H1 (cell line): ENCODE results near the gene VSIG2. TPM values are rescaled to one million over a fixed set of nuclear protein-coding genes. Genes with fewer than 3 reads are reported as not detected.

Source experiments
- CTCF ChIA-PET: fragments of 300-600 bp; sonication (Branson Sonifier 250); formaldehyde crosslinking; loops from one replicate; lab custom pipeline; 2021; ENCODE audit not compliant: partially characterized antibody; lab: Charles Lee
- POLR2A ChIA-PET: fragments of 300-600 bp; sonication (Branson Sonifier 250); formaldehyde crosslinking; loops from one replicate; lab custom pipeline; 2021; ENCODE audit warnings: inconsistent platforms; ENCODE audit not compliant: partially characterized antibody; lab: Charles Lee
- DNase-seq, 2 experiments: peaks; one replicate each; pipeline versions ENCODE4 v3.0.0 to v3.0.0-alpha.2; 2010 to 2022; ENCODE audit warnings: low spot score in 2 of 2, low read depth in 1 of 2, mixed read lengths in 1 of 2
- FAIRE-seq: peaks from 2 replicates; lab custom pipeline; 2011; peaks lifted over from hg19 to GRCh38; lab: Jason Lieb, UNC
- H2AFZ ChIP-seq: 2 replicates; pipeline ENCODE4 v1.8.1; 2012; ENCODE audit warnings: low read length, inconsistent platforms
- H2AK5ac ChIP-seq: 2 replicates; pipeline ENCODE4 v1.6.1; 2013; ENCODE audit warnings: low read depth, low read length
- H2BK120ac ChIP-seq: replicated peaks from 2 replicates; pipeline ENCODE3; 2013; ENCODE audit warnings: low read depth, low read length, inconsistent platforms
- H2BK12ac ChIP-seq: 2 replicates; pipeline ENCODE4 v1.6.1; 2013; ENCODE audit warnings: low read depth, low read length
- H2BK15ac ChIP-seq: 2 replicates; pipeline ENCODE4 v1.6.1; 2013; ENCODE audit warnings: low read length
- H2BK20ac ChIP-seq: 2 replicates; pipeline ENCODE4 v1.6.1; 2013; ENCODE audit warnings: low read length
- H2BK5ac ChIP-seq: 2 replicates; pipeline ENCODE4 v1.6.1; 2013; ENCODE audit warnings: low read depth, low read length
- H3K14ac ChIP-seq: 2 replicates; pipeline ENCODE4 v1.6.1; 2013; ENCODE audit warnings: inconsistent platforms; ENCODE audit not compliant: insufficient read length
- H3K18ac ChIP-seq: 2 replicates; pipeline ENCODE4 v1.6.1; 2013; ENCODE audit warnings: low read length; ENCODE audit errors: extremely low read depth
- H3K23ac ChIP-seq: 2 replicates; pipeline ENCODE4 v1.6.1; 2013; ENCODE audit warnings: inconsistent platforms; ENCODE audit not compliant: insufficient read length
- H3K23me2 ChIP-seq: 2 replicates; pipeline ENCODE4 v1.6.1; 2013; ENCODE audit warnings: low read depth, low read length
- H3K27ac ChIP-seq: 2 replicates; pipeline ENCODE4 v1.6.1; 2011; ENCODE audit warnings: low read depth, low read length, inconsistent platforms
- H3K27me3 ChIP-seq, 4 experiments: replicated peaks in 1 of 4; 1 replicate in 1 of 4; 2 replicates in 3 of 4; pipeline versions ENCODE4 v1.6.1 to v1.8.1; 2011 to 2013; ENCODE audit warnings: low read length in 3 of 4, mild to moderate bottlenecking in 3 of 4, inconsistent platforms in 2 of 4, mixed read lengths in 2 of 4, moderate library complexity in 1 of 4; ENCODE audit not compliant: control insufficient read depth in 3 of 4, insufficient read depth in 3 of 4; ENCODE audit errors: extremely low read depth in 1 of 4
- H3K36me3 ChIP-seq, 4 experiments: 2 replicates each; pipeline versions ENCODE4 v1.6.1 to v1.8.1; 2011 to 2013; ENCODE audit warnings: mild to moderate bottlenecking in 4 of 4, low read length in 3 of 4, moderate library complexity in 2 of 4, control low read depth in 1 of 4, inconsistent platforms in 1 of 4; ENCODE audit not compliant: insufficient read depth in 4 of 4, control insufficient read depth in 2 of 4
- H3K4ac ChIP-seq: replicated peaks from 2 replicates; pipeline ENCODE3; 2013; ENCODE audit warnings: low read length, low read depth, mixed read lengths, inconsistent platforms; ENCODE audit not compliant: insufficient read length
- H3K4me1 ChIP-seq, 4 experiments: replicated peaks in 1 of 4; 1 replicate in 1 of 4; 2 replicates in 3 of 4; pipeline versions ENCODE4 v1.6.1 to v1.8.1; 2011 to 2013; ENCODE audit warnings: low read length in 3 of 4, inconsistent platforms in 2 of 4, mixed read lengths in 1 of 4; ENCODE audit not compliant: insufficient read depth in 4 of 4, control insufficient read depth in 3 of 4
- H3K4me2 ChIP-seq, 2 experiments: 2 replicates each; pipeline versions ENCODE4 v1.6.1 to v1.8.1; 2011 to 2013; ENCODE audit warnings: low read depth in 2 of 2, low read length in 2 of 2, control low read depth in 1 of 2, inconsistent platforms in 1 of 2, mild to moderate bottlenecking in 1 of 2; ENCODE audit not compliant: insufficient read depth in 1 of 2
- H3K4me3 ChIP-seq, 4 experiments: fragments of 200-600, 300-600 bp in 1 of 4; sonication (generic), shearing (Covaris generic), sonication (Bioruptor Twin) in 1 of 4; 2 replicates each; pipeline versions ENCODE4 v1.5.1 to v1.8.1; 2011 to 2016; ENCODE audit warnings: low read length in 4 of 4, low read depth in 3 of 4, control low read depth in 2 of 4, inconsistent platforms in 2 of 4, mild to moderate bottlenecking in 2 of 4, mixed read lengths in 1 of 4, moderate library complexity in 1 of 4; ENCODE audit not compliant: insufficient read depth in 2 of 4; ENCODE audit errors: extremely low read depth in 1 of 4
- H3K56ac ChIP-seq: replicated peaks from 2 replicates; pipeline ENCODE3; 2013; ENCODE audit warnings: low read depth, mild to moderate bottlenecking, mixed read lengths, low read length, inconsistent platforms; ENCODE audit not compliant: insufficient read length
- H3K79me1 ChIP-seq: 2 replicates; pipeline ENCODE4 v1.6.1; 2013; ENCODE audit warnings: low read depth, low read length, control low read depth
- H3K79me2 ChIP-seq, 2 experiments: 2 replicates each; pipeline versions ENCODE4 v1.6.1 to v1.8.1; 2012 to 2013; ENCODE audit warnings: low read length in 2 of 2, mild to moderate bottlenecking in 2 of 2, inconsistent platforms in 1 of 2; ENCODE audit not compliant: insufficient read depth in 2 of 2, control insufficient read depth in 1 of 2
- H3K9ac ChIP-seq, 4 experiments: replicated peaks in 1 of 4; 1 replicate in 1 of 4; 2 replicates in 3 of 4; pipeline versions ENCODE4 v1.6.1 to v1.8.1; 2011 to 2013; ENCODE audit warnings: low read depth in 3 of 4, low read length in 3 of 4, control low read depth in 2 of 4, mild to moderate bottlenecking in 2 of 4, moderate library complexity in 2 of 4, inconsistent platforms in 1 of 4; ENCODE audit errors: extremely low read depth in 1 of 4
- H3K9me3 ChIP-seq, 2 experiments: 2 replicates each; pipeline versions ENCODE4 v1.6.1 to v1.8.1; 2012 to 2013; ENCODE audit warnings: mild to moderate bottlenecking in 2 of 2, moderate library complexity in 2 of 2, control low read depth in 1 of 2, inconsistent platforms in 1 of 2, low read depth in 1 of 2, low read length in 1 of 2, mixed read lengths in 1 of 2; ENCODE audit not compliant: insufficient read depth in 2 of 2
- H4K20me1 ChIP-seq, 2 experiments: replicated peaks in 1 of 2; 2 replicates each; pipeline versions ENCODE3 to v1.8.1; 2011 to 2013; ENCODE audit warnings: inconsistent platforms in 2 of 2, low read length in 2 of 2, mild to moderate bottlenecking in 1 of 2; ENCODE audit not compliant: insufficient read depth in 2 of 2, control insufficient read depth in 1 of 2
- H4K5ac ChIP-seq: 2 replicates; pipeline ENCODE4 v1.6.1; 2013; ENCODE audit warnings: low read length, low read depth, mixed read lengths, inconsistent platforms; ENCODE audit not compliant: insufficient read length
- H4K8ac ChIP-seq: 2 replicates; pipeline ENCODE4 v1.8.0; 2013; ENCODE audit warnings: mild to moderate bottlenecking, moderate library complexity, low read length, inconsistent platforms; ENCODE audit not compliant: insufficient read depth; ENCODE audit errors: extremely low read depth
- H4K91ac ChIP-seq: replicated peaks from 2 replicates; pipeline ENCODE3; 2013; ENCODE audit warnings: low read length, mixed read lengths, inconsistent platforms; ENCODE audit not compliant: insufficient read length
- CBX5 ChIP-seq: fragments of 300-800, 300-1000 bp; sonication (generic); IDR thresholded peaks from 2 replicates; pipeline ENCODE4 v1.7.1; 2016; ENCODE audit warnings: antibody characterized with exemption, low read length, low read depth
- E2F6 ChIP-seq: IDR thresholded peaks from 2 replicates; pipeline ENCODE4 v1.6.1; 2012; ENCODE audit warnings: inconsistent platforms
- EZH2 ChIP-seq: fragments of 200-600 bp; sonication (generic); IDR thresholded peaks from 2 replicates; pipeline ENCODE4 v1.7.1; 2012; ENCODE audit warnings: low read depth, mild to moderate bottlenecking, moderate library complexity, low read length, inconsistent platforms; ENCODE audit not compliant: severe bottlenecking
- FOSL1 ChIP-seq: IDR thresholded peaks from 2 replicates; pipeline ENCODE4 v1.6.1; 2011; ENCODE audit warnings: mild to moderate bottlenecking, low read depth, low read length, moderate library complexity; ENCODE audit not compliant: insufficient read depth
- JUN ChIP-seq: IDR thresholded peaks from 2 replicates; pipeline ENCODE4 v1.6.1; 2011; ENCODE audit warnings: low read depth, mild to moderate bottlenecking, improper control_type of control experiment, low read length
- RBBP5 ChIP-seq: IDR thresholded peaks from 2 replicates; pipeline ENCODE4 v1.7.1; 2012; ENCODE audit warnings: low read depth, mild to moderate bottlenecking, inconsistent platforms, low read length, moderate library complexity, borderline replicate concordance
- RFX5 ChIP-seq: IDR thresholded peaks from 2 replicates; pipeline ENCODE4 v1.6.1; 2011; ENCODE audit warnings: low read depth, low read length, improper control_type of control experiment, borderline replicate concordance
- TAF7 ChIP-seq: optimal IDR thresholded peaks from 2 replicates; pipeline ENCODE3; 2011; ENCODE audit warnings: low read depth, mild to moderate bottlenecking, inconsistent platforms, low read length, moderate library complexity, borderline replicate concordance
- ZNF274 ChIP-seq: IDR thresholded peaks from 2 replicates; pipeline ENCODE4 v1.7.0; 2012; ENCODE audit warnings: low read length, borderline replicate concordance; ENCODE audit errors: extremely low read depth
- WGBS, 2 experiments: shearing (Covaris generic) in 1 of 2; methylation state at CpG; one replicate each; pipeline versions ENCODE4 v1.1.6 to v1.1.7; 2013 to 2015; ENCODE audit warnings: low lambda C conversion rate in 2 of 2, mixed read lengths in 2 of 2, inconsistent platforms in 1 of 2, low coverage in 1 of 2, missing lambda C conversion rate in 1 of 2; ENCODE audit not compliant: insufficient replicate concordance in 2 of 2, insufficient coverage in 1 of 2, insufficient read length in 1 of 2; ENCODE audit errors: extremely low coverage in 1 of 2, missing lambda C conversion rate in 1 of 2; 5-methylcytosine and 5-hydroxymethylcytosine counted together
- polyA plus RNA-seq, 7 experiments: library from polyadenylated mRNA; depleted of rRNA in 3 of 7; stranded (reverse) in 5 of 7; unstranded in 2 of 7; fragments of >200 nt in 5 of 7; fragments of 200-250 nt in 2 of 7; gene quantifications; 1 replicate in 5 of 7; 2 replicates in 1 of 7; 4 replicates in 1 of 7; pipeline versions ENCODE4 v1.2.1 to v1.2.3, GENCODE V29; 2011 to 2013; ENCODE audit warnings: missing spikeins in 2 of 7, mixed read lengths in 2 of 7
- total RNA-seq: library from RNA; stranded (reverse); fragmentation: NEBNext Ultra II Directional; extraction: Animal tissue kit (Norgen Biotek cat#: 25700); gene quantifications from 2 replicates; pipeline ENCODE4 v1.2.1, GENCODE V29; 2021
- TF ChIP-seq, protein P1 (sequence below): IDR thresholded peaks from 2 replicates; pipeline ENCODE4 v1.6.1; 2012; ENCODE audit warnings: inconsistent platforms

Gene VSIG2
- total and polyA plus RNA-seq, 2 of the 8 experiments (the other 6 are each of a cell fraction or from before 2014, with no cell fraction given), result 0.18 TPM; not detected in 1

GRCh38 chr11:124737638-124738305 lies 14.3 kb downstream of the VSIG2 start:
- H3K9me3 ChIP-seq, result no peaks in the 10 kb centered on the region
- no peak overlapping the region for H2BK12ac ChIP-seq
- H3K18ac ChIP-seq, result no peak overlapping the region
- H2BK15ac ChIP-seq, result 0 out of 2 replicates have a peak overlapping the region, but pooled peaks have one; percentile 49
- no peak overlapping the region for H3K56ac ChIP-seq
- WGBS, 2 experiments, result 82% methylated on average over 7 of the region's 7 CpGs; no CpG with 5 or more reads in 1 of the 2 experiments
- no peak overlapping the region for H3K23ac ChIP-seq
- no peak overlapping the region for H3K4ac ChIP-seq
- ChIA-PET POLR2A (interaction anchor here (0.7 to 1.5 kb wide), 4 partner anchors 10 to 138 kb away, joined by 3 to 7 read pairs (median 3); no protein-coding TSS in a partner anchor), CTCF (interaction anchor here (0.7 to 21.1 kb wide), 15 partner anchors 12 to 139 kb away, joined by 3 to 382 read pairs (median 4); partner anchors contain the start of genes ESAM, ROBO3 and VSIG2)
- no peak overlapping the region for H2BK5ac ChIP-seq
- H3K9ac ChIP-seq, result no peak overlapping the region
- peaks cover 50 to 77% (median 64%) of the 10 kb centered on the region in 4 experiments for H3K27me3 ChIP-seq
- no peak overlapping the region for H3K4me3 ChIP-seq
- TF ChIP-seq, protein P1, sequence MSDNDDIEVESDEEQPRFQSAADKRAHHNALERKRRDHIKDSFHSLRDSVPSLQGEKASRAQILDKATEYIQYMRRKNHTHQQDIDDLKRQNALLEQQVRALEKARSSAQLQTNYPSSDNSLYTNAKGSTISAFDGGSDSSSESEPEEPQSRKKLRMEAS, result no peak
- no peak for TF ChIP-seq ZNF274
- no peak for TF ChIP-seq EZH2
- TF ChIP-seq TAF7, result no peak
- no peak for TF ChIP-seq CBX5
- no peak for TF ChIP-seq RFX5
- no peak for TF ChIP-seq FOSL1
- no peak for TF ChIP-seq JUN
- no peak for TF ChIP-seq RBBP5
- TF ChIP-seq E2F6, result no peak
- no peak for FAIRE-seq
- no peaks in the 10 kb centered on the region for H3K79me1 ChIP-seq
- H2BK120ac ChIP-seq, result no peak overlapping the region
- H3K27ac ChIP-seq, result no peak overlapping the region
- no peaks in the 10 kb centered on the region for H3K36me3 ChIP-seq
- no peak overlapping the region; a peak in 1 of 4 replicates for H3K4me2 ChIP-seq
- no peak overlapping the region for H3K14ac ChIP-seq
- no peak overlapping the region for H2AK5ac ChIP-seq
- no peak overlapping the region for H4K5ac ChIP-seq
- no peaks in the 10 kb centered on the region for H3K79me2 ChIP-seq
- H3K23me2 ChIP-seq, result peaks cover 9% of the 10 kb centered on the region
- H4K8ac ChIP-seq, result no peak overlapping the region
- H3K4me1 ChIP-seq, result peaks cover 0 to 15% (median 2%) of the 10 kb centered on the region in 4 experiments; a peak in 4 of 7 replicates
- no peak for DNase-seq
- H2AFZ ChIP-seq, result no peak overlapping the region
- no peak overlapping the region for H2BK20ac ChIP-seq
- peaks cover 7 to 10% of the 10 kb centered on the region in 2 experiments for H4K20me1 ChIP-seq
- H4K91ac ChIP-seq, result no peak overlapping the region
